Keratinocyte (primary cell): Measurements from ENCODE around the gene NLGN3. TPM values are rescaled to one million over a fixed set of nuclear protein-coding genes. Genes with fewer than 3 reads are reported as not detected.

Experiments
- DNase-seq: peaks from one replicate; pipeline ENCODE4 v3.0.0-alpha.2; 2011; ENCODE audit warnings: low read depth, missing footprints, low spot score
- FAIRE-seq: peaks from 2 replicates; lab custom pipeline; 2011; peaks lifted over from hg19 to GRCh38; lab: Jason Lieb, UNC
- H2AFZ ChIP-seq: 2 replicates; pipeline ENCODE4 v1.6.0; 2012; ENCODE audit warnings: low read length, control low read depth, inconsistent platforms; ENCODE audit not compliant: control insufficient read depth
- H3K27ac ChIP-seq: 2 replicates; pipeline ENCODE4 v1.5.1; 2011; ENCODE audit warnings: low read length; ENCODE audit not compliant: control insufficient read depth, insufficient read depth
- H3K27me3 ChIP-seq: 3 replicates; pipeline ENCODE4 v1.6.0; 2011; ENCODE audit warnings: low read length; ENCODE audit not compliant: control insufficient read depth, insufficient read depth; ENCODE audit errors: extremely low read depth
- H3K36me3 ChIP-seq, 2 experiments: 2 replicates in 1 of 2; 3 replicates in 1 of 2; pipeline ENCODE4 v1.5.1; 2011; ENCODE audit warnings: low read length in 2 of 2, mild to moderate bottlenecking in 1 of 2; ENCODE audit not compliant: control insufficient read depth in 2 of 2, insufficient read depth in 2 of 2; ENCODE audit errors: extremely low read depth in 1 of 2
- H3K4me1 ChIP-seq: 3 replicates; pipeline ENCODE4 v1.5.1; 2011; ENCODE audit warnings: low read length; ENCODE audit not compliant: control insufficient read depth, insufficient read depth; ENCODE audit errors: extremely low read depth
- H3K4me2 ChIP-seq: 3 replicates; pipeline ENCODE4 v1.6.0; 2011; ENCODE audit warnings: low read depth, low read length; ENCODE audit not compliant: control insufficient read depth, insufficient read depth; ENCODE audit errors: extremely low read depth
- H3K4me3 ChIP-seq, 3 experiments: fragments of 200-600 bp in 1 of 3; sonication (generic) in 1 of 3; 2 replicates in 2 of 3; 3 replicates in 1 of 3; pipeline ENCODE4 v1.5.1; 2011 to 2016; ENCODE audit warnings: low read length in 3 of 3, mild to moderate bottlenecking in 3 of 3, control low read depth in 2 of 3, inconsistent platforms in 1 of 3, low read depth in 1 of 3, mixed read lengths in 1 of 3, mixed run types in 1 of 3, moderate library complexity in 1 of 3; ENCODE audit not compliant: control insufficient read depth in 2 of 3, insufficient read depth in 2 of 3; ENCODE audit errors: extremely low read depth in 1 of 3
- H3K79me2 ChIP-seq: 2 replicates; pipeline ENCODE4 v1.6.0; 2012; ENCODE audit warnings: low read length; ENCODE audit not compliant: control insufficient read depth, insufficient read depth
- H3K9ac ChIP-seq: 3 replicates; pipeline ENCODE4 v1.6.0; 2011; ENCODE audit warnings: low read length; ENCODE audit not compliant: control insufficient read depth, insufficient read depth; ENCODE audit errors: extremely low read depth
- H3K9me1 ChIP-seq: 3 replicates; pipeline ENCODE4 v1.6.0; 2011; ENCODE audit warnings: low read length; ENCODE audit not compliant: control insufficient read depth, insufficient read depth; ENCODE audit errors: extremely low read depth
- H3K9me3 ChIP-seq: 2 replicates; pipeline ENCODE4 v1.5.1; 2012; ENCODE audit warnings: low read depth, low read length; ENCODE audit not compliant: control insufficient read depth
- H4K20me1 ChIP-seq: 3 replicates; pipeline ENCODE4 v1.6.0; 2011; ENCODE audit warnings: low read length; ENCODE audit not compliant: control insufficient read depth, insufficient read depth; ENCODE audit errors: extremely low read depth
- CTCF ChIP-seq, 3 experiments: IDR thresholded peaks in 1 of 3; conservative IDR thresholded peaks in 1 of 3; optimal IDR thresholded peaks in 1 of 3; 2 replicates in 2 of 3; 3 replicates in 1 of 3; pipeline versions ENCODE3 to v1.5.1; 2011; ENCODE audit warnings: low read length in 3 of 3, mild to moderate bottlenecking in 3 of 3, moderate library complexity in 2 of 3, control low read depth in 1 of 3, inconsistent platforms in 1 of 3; ENCODE audit not compliant: insufficient read depth in 2 of 3; ENCODE audit errors: extremely low read depth in 1 of 3
- EZH2 ChIP-seq: IDR thresholded peaks from one replicate; pipeline ENCODE4 v1.6.1; 2012; ENCODE audit warnings: inconsistent platforms, mild to moderate bottlenecking, low read length, moderate library complexity
- dilution Hi-C: fragments of 300-500 bp; cut with MboI; formaldehyde crosslinking; loops from one replicate; pipeline ENCODE4 v1.7.0; 2020; ENCODE audit warnings: low sequenced_read_pairs; ENCODE audit not compliant: extremely low pct_ligation_motif_present
- polyA plus RNA-seq, 5 experiments: library from polyadenylated mRNA; depleted of rRNA in 3 of 5; stranded (reverse) in 3 of 5; stranded (forward) in 1 of 5; unstranded in 1 of 5; fragments of >200 nt; gene quantifications; 1 replicate in 1 of 5; 2 replicates in 3 of 5; 3 replicates in 1 of 5; pipeline versions ENCODE4 v1.2.1 to v1.2.3, GENCODE V29; 2011 to 2012; ENCODE audit warnings: missing spikeins in 2 of 5, low read depth in 1 of 5, low replicate concordance in 1 of 5

The NLGN3 gene
- polyA plus RNA-seq, 1 donor (not counting 4 experiments of a cell fraction or from before 2014, with no cell fraction given): 0.05 TPM

- dilution Hi-C loops: no loop called here
- H3K4me2 ChIP-seq: no peak overlapping the region
- H3K9ac ChIP-seq: no peak overlapping the region
- no peak overlapping the region for H2AFZ ChIP-seq
- TF ChIP-seq EZH2 (no peak), CTCF (optimal IDR thresholded peaks at IDR 0.05 in 1 of 3, IDR thresholded peaks at IDR 0.05 in 1 of 3, conservative IDR thresholded peaks at IDR 0.05 in 1 of 3; ENCODE audit: extremely low read depth in 1 of 3, insufficient read depth in 2 of 3, low read length in 3 of 3) (no peak)
- no peaks in the 10 kb centered on the region for H3K9me1 ChIP-seq
- no peaks in the 10 kb centered on the region for H4K20me1 ChIP-seq
- H3K4me1 ChIP-seq: no peaks in the 10 kb centered on the region
- FAIRE-seq: no peak
- H3K36me3 ChIP-seq: no peaks in the 10 kb centered on the region
- H3K9me3 ChIP-seq: no peaks in the 10 kb centered on the region
- H3K79me2 ChIP-seq: no peaks in the 10 kb centered on the region
- no peak for DNase-seq
- H3K27me3 ChIP-seq: no peaks in the 10 kb centered on the region
- H3K4me3 ChIP-seq: no peak overlapping the region
- no peak overlapping the region for H3K27ac ChIP-seq
Observed at GRCh38 chrX:71148278-71148663, 3.6 kb downstream of the NLGN3 start.

GRCh38 chrX:71151366-71151765 lies 6.7 kb downstream of the NLGN3 start:
- no peaks in the 10 kb centered on the region for H3K4me1 ChIP-seq
- H2AFZ ChIP-seq: no peak overlapping the region
- no peak for TF ChIP-seq EZH2
- no peak for TF ChIP-seq CTCF (optimal IDR thresholded peaks at IDR 0.05 in 1 of 3, IDR thresholded peaks at IDR 0.05 in 1 of 3, conservative IDR thresholded peaks at IDR 0.05 in 1 of 3; ENCODE audit: extremely low read depth in 1 of 3, insufficient read depth in 2 of 3, low read length in 3 of 3)
- H3K4me3 ChIP-seq: no peak overlapping the region
- no peaks in the 10 kb centered on the region for H3K9me3 ChIP-seq
- no peaks in the 10 kb centered on the region for H4K20me1 ChIP-seq
- no peak for FAIRE-seq
- H3K9ac ChIP-seq: no peak overlapping the region
- H3K4me2 ChIP-seq: no peak overlapping the region
- no peak overlapping the region for H3K27ac ChIP-seq
- no peaks in the 10 kb centered on the region for H3K36me3 ChIP-seq
- no peak for DNase-seq
- no peaks in the 10 kb centered on the region for H3K9me1 ChIP-seq
- H3K27me3 ChIP-seq: no peaks in the 10 kb centered on the region
- no peaks in the 10 kb centered on the region for H3K79me2 ChIP-seq
- dilution Hi-C loops: no loop called here
